ENCODE results near the gene HSCB.
"Not testable (repeated sequence)": the region's sequence is repeated elsewhere in the genome, so short reads cannot be mapped to it uniquely, and the experiment has no call there.

Gene HSCB

DNA sequence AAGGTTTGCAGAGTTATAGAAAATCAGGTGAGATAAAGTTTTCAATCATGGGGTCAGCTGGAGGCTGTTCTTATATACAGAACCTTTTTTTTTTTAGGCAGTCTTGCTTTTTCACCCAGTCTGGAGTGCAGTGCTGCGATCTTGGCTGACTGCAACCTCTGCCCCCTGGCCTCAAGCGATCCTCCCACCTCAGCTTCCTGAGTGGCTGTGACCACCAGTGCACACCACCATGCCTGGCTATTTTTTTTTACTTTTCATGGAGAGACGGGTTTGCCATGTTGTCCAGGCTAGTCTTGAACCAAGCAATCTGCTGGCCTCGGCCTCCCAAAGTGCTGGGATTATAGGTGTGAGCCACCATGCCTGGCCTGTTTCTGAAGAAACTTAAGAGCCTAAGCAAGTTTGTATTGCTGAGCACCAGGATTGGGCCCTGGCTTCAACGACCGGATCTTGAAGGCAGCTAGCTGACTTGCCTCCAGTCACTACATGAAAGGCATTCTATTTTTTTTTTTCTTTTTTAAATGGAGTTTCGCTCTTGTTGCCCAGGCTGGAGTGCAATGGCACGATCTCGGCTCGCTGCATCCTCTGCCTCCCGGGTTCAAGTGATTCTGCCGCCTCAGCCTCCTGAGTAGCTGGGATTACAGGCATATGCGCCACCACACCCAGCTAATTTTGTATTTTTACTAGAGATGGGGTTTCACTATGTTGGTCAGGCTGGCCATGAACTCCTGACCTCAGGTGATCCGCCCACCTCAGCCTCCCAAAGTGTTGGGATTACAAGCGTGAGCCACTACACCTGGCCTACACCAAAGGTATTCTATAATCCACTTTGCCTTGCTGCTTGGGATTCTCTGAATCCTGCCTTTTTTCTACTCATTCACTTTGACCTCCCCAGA is 50.9 kb downstream of the HSCB start:
- DNase-seq: peak; percentile 73

DNA sequence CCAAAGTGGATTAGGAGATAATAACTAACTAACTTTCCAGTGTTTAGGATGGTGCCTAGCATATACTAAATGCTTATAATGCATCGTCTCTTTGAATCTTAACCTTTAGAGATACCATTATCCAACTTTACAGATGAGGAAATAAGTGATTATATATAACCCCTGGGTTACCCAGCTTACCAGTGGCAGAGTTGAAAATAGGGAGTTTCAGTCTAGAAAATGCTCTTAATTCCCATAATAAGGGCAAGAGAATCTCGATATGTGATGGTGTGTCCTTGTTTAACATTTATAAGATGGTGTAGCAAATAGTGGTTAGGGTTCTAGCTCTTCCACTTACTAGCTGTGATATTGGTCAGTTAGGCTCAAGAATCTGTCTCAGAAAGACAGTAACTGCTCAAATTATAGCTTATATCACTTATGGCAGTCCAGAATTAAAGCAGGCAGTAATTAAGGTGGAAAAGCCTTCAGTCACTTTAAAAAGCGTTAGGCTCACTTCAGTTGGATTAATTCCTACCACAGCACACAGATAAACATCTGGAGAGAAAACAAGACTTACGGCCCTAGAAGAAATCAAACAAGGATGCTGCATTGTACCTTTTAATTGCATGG is 52.2 kb downstream of the HSCB start:
- DNase-seq: no peak

DNA sequence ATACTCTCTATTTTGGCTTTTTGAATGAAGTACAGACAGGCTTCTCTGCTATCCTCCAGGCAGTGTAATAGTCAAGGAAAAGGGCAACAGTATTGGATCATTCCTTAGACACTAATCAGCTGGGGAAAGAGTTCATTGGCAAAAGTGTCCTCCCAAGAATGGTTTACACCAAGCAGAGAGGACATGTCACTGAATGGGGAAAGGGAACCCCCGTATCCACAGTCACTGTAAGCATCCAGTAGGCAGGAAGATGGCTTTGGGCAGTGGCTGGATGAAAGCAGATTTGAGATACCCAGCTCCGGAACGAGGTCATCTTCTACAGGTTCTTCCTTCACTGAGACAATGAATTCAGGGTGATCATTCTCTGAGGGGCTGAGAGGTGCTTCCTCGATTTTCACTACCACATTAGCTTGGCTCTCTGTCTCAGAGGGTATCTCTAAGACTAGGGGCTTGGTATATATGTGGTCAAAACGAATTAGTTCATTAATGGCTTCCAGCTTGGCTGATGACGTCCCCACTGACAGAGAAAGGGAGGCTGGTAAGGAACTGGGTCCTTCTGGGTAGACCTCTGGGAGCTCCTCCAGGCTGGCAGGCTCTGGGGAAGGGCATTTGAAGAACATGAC is 53.3 kb downstream of the HSCB start:
- no peak for DNase-seq

DNA sequence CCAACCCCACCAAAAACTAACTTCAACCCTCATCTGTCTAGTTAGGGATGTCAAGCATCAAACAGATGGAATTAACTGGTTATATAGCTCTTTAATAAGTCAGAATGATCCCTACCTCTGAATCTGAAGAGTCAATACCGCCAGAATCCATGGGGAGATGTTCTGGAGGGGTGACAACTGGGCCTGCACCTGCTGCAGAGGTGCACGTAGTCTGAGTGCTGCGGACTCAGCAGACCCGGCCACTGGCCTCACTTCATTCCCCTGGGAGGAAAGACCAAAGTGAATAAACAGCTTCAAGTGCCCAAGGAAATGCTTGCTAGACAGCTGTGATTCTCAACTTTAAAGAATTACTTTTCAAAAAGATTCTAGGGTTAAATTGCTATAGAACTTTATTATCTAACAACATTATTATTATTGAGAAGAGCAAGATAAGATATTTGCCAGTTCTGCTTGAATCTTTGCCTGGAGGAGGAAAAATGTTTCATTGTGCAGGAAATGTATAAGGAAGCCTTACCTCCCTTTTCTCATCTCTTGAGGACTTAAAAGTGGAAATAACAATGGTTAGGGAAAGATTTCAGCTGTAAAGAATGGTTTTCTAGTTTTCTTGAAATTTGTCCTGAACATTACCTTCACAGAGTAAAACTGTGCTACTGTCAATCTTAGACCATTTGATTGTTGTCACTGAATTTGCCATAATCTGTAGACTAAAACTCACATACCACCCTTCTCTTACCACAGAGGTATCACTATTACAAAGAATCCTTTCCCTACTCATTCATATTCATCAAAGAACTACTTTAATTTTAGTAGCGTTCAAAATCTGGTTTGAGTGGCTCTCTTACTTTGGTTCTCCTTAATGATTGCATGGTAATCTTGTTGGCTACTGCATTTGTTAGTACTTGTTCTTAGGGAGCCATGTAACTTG is 54.4 kb downstream of the HSCB start:
- DNase-seq: no peak

DNA sequence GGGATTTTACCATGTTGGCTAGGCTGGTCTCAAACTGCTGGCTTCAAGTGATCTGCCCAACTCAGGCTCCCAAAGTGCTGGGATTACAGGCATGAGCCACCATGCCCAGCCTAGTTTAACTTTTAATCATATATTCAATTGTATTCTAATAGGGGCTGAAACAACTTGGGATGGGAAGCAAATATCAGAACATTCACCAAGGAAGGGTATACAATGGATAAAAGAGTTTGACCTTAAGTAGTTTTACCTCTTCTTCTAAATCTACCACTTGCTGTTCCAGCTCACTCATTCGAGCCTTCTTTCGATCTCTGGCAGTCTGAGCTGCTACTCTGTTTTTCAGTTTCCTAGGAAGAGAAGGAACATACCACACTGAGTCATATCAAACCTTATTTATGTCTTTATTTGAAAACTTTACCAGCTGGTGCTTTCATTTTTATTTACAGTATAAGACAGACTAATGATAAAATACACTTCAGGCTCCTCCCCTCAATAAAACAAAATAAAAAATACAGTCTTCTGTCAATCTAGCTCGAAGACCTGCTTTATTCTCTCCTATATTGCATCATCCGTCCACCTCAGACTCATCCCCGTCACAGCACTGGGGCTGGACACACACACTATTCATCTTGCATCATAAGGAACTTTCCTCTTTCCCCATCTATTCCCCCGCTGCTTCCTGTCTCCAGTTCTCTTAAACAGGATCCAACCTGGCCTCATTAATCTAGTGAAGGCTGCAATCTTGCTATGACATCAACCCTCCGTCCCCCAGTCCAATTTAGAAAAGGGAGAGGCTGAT is 57.2 kb downstream of the HSCB start:
- DNase-seq: peak; percentile 40

DNA sequence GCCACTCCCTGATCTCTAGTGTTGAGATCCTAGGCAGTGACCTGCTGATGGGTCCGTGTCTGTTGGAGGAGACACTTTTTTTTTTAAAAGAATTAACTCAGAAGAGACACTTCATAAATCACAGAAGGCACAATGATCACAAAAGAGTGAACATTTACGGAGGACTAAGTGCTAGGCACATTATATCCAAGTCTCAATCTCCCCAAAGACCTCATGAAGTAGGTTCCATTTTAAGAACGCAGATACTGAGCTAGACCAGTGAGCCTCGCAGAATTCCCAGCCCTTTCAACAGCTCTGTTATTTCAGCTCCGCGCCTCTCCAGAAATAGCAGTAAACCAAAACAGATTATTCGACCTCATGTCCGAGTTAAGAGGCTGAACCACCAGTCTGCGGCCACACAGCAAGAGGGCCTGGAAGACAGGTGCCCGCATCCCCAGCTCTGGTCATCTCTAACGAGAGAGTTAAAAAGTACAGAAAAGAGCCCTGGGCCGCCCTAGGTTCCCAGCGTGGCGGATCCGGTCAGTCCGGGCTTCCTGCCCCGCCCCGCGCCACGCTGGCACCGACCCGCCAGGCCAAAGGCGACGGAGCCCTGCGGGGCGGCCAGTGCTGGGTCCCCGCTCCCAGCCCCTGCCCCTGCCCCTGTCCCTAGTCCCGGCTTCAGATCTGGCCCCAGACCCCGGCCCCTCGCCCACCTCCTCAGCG is 57.9 kb downstream of the HSCB start:
- peak; percentile 35 for DNase-seq

DNA sequence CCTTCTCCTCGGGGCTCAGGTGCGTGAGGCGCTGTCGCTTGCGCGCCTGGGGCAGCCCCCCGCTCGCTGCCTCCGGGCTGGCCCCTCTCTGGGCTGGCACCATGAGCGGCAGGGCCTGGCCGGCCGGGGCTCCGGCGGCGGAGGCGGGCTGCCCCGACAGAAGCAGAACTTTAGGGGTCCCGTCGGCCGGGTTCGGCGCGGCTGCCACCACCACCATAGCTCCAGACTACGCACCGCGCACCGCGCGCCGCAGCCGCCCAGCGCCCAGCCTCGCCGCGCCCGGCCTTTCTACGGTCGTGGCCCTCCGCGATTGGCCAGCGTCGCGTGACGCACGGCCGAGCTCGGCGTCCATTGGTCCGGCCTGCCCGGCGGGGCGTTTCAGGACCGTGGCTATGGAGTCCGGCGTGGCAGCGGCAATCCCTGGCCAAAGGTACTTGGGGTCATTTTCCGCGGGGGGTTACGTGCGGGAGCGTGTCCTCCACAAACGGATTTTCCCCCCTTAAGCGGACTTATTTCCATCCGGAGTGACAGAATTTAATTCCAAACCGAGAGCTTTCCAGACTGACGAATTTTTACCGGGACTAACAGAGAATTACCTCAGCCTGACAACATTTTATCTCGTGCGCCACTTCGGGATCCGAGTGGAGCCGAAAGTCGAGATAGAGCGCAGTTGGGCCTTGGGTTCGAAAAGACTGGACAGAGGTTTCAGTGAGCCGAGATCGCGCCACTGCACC is 58.6 kb downstream of the HSCB start, which contains the start of gene XBP1:
TSS of gene XBP1 (minus strand) at position 262 of the 734 bp plus-strand sequence.
- peak; percentile 97 for DNase-seq

DNA sequence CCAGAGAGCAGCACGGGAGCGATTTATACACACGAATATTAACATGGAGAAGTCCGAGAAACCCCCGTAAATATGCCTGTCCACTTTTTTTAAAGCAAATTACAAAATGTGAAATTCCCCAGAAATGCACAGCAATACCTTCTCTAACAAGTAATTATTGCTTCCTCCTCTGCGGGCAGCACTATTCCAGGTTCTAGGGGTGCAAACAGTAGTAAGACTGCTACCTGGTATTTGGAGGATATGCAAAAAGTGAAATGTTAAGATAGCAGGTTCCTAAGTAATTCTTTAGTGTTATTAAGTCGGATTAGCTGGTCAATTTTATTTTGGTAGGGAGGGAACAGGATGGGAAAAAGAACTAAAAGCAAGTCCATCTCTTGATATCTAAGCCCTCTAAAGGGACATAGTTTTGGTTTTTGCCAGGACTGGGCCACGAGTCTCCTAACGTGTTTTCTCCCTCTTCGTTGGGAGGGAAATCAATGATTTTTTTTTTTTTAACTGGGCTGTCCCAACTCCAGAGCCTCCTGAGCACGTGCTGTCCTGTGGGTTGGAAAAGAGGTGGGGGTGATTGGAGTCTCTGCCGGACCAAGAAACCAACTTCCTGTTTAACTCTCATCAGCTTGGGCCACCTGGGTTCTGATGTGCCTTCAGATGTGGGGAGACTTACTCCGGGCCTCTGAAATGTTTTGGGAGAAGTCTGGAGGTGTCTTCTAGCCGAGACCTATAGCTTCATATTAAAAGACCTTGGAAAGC is 60.2 kb downstream of the HSCB start:
- peak; percentile 86 for DNase-seq

DNA sequence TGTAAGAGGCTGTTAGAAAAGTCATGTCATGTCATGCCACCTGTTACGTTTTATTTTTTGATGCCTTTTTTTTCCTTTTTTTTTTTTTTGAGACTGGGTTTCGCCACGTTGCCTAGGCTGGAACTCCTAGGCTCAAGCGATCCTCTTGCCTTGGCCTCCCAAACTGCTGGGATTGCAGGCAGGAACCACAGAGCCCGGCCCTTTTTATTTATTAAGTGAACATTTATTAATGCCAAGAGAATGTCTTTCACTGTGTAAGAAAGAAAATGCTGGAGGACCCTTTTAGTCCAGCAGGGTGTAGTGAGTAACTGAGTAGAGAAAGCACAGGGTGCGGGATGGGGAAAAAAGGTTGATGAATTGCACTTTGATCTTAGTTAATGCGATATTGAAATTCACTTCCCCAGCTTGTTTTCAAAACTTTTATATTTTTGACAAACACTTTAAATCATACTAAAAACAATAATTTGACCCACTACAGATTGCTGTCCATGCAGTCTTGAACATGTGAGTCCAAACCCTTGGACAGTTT is 60.8 kb downstream of the HSCB start:
- DNase-seq: peak; percentile 72

DNA sequence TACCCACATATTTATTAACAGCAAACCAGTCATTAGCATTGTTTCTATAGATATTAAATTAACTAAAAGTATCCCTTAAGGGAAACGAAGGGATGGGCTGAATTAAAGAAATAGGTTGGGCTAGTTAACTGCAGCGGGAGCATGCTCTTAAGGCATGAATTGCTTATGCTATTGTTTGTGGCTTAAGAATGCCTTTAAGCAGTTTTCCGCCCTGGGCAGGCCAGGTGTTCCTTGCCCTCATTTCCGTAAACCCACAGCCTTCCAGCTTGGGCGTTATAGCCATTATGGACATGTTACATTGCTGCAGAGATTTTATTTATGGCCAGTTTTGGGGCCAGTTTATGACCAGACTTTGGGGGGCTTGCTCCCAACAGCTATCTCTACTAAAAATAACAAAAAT is 63.6 kb downstream of the HSCB start:
- not testable (repeated sequence) for DNase-seq
